Loucy (cell line): Measurements from ENCODE around the gene NAV2.

ENCODE experiments used
- H2AFZ ChIP-seq: fragments of 200-600 bp; sonication (generic); 2 replicates; pipeline ENCODE4 v1.6.0; 2016; ENCODE audit warnings: antibody characterized with exemption, mild to moderate bottlenecking, low read length, moderate library complexity
- H3F3A ChIP-seq: fragments of 200-600 bp; 2 replicates; pipeline ENCODE4 v1.6.0; 2016; ENCODE audit warnings: antibody characterized with exemption, low read depth, mild to moderate bottlenecking
- H3K27me3 ChIP-seq: fragments of 200-600 bp; sonication (generic); 2 replicates; pipeline ENCODE4 v1.6.1; 2014; ENCODE audit warnings: low read length, mild to moderate bottlenecking; ENCODE audit not compliant: insufficient read depth, poor library complexity, severe bottlenecking
- H3K36me3 ChIP-seq: fragments of 200-600 bp; sonication (generic); 2 replicates; pipeline ENCODE4 v1.6.1; 2016; ENCODE audit warnings: low read length; ENCODE audit not compliant: insufficient read depth
- H3K4me1 ChIP-seq: fragments of 200-600 bp; sonication (generic); 2 replicates; pipeline ENCODE4 v1.5.1; 2014; ENCODE audit warnings: low read length, mild to moderate bottlenecking; ENCODE audit not compliant: insufficient read depth, poor library complexity, severe bottlenecking
- H3K4me2 ChIP-seq: fragments of 200-600 bp; sonication (generic); 2 replicates; pipeline ENCODE4 v1.6.0; 2014; ENCODE audit warnings: antibody characterized with exemption, low read length, low read depth, mild to moderate bottlenecking; ENCODE audit not compliant: poor library complexity, severe bottlenecking
- H3K4me3 ChIP-seq: fragments of 200-600 bp; sonication (generic); 2 replicates; pipeline ENCODE4 v1.5.1; 2014; ENCODE audit warnings: low read length, mild to moderate bottlenecking, mixed read lengths; ENCODE audit not compliant: poor library complexity, severe bottlenecking
- H3K79me2 ChIP-seq: fragments of 200-600 bp; sonication (generic); 2 replicates; pipeline ENCODE4 v1.6.1; 2014; ENCODE audit warnings: low read length; ENCODE audit not compliant: insufficient read depth
- H3K9ac ChIP-seq: fragments of 200-600 bp; sonication (generic); 2 replicates; pipeline ENCODE4 v1.6.0; 2014; ENCODE audit warnings: mild to moderate bottlenecking, low read depth, low read length, moderate library complexity; ENCODE audit not compliant: poor library complexity, severe bottlenecking
- H3K9me2 ChIP-seq: fragments of 200-600 bp; sonication (generic); replicated peaks from 2 replicates; pipeline ENCODE4 v1.6.1; 2016; ENCODE audit warnings: low read depth, low read length, mixed read lengths
- H3K9me3 ChIP-seq: fragments of 200-600 bp; sonication (generic); 2 replicates; pipeline ENCODE4 v1.6.1; 2014; ENCODE audit warnings: mild to moderate bottlenecking, antibody characterized with exemption, low read length, low read depth; ENCODE audit not compliant: insufficient read depth
- H4K20me1 ChIP-seq: fragments of 200-600 bp; sonication (generic); 2 replicates; pipeline ENCODE4 v1.6.0; 2014; ENCODE audit warnings: antibody characterized with exemption, low read length, mild to moderate bottlenecking; ENCODE audit not compliant: insufficient read depth, poor library complexity, severe bottlenecking
- CTCF ChIP-seq: fragments of 200-600 bp; sonication (generic); conservative IDR thresholded peaks from 2 replicates; pipeline ENCODE4 v1.5.1; 2014; ENCODE audit warnings: mild to moderate bottlenecking, antibody characterized with exemption, low read length
- EZH2phosphoT487 ChIP-seq: fragments of 200-600 bp; IDR thresholded peaks from 2 replicates; pipeline ENCODE4 v1.6.1; 2018; ENCODE audit warnings: antibody characterized with exemption, mild to moderate bottlenecking, moderate library complexity, borderline replicate concordance

Gene NAV2

GRCh38 chr11:19677381-19678080, 35.1 kb upstream of the NAV2 start:
- H2AFZ ChIP-seq: no peak overlapping the region
- peaks cover 39% of the 10 kb centered on the region for H3K4me1 ChIP-seq
- no peak overlapping the region for H3K4me3 ChIP-seq
- H3F3A ChIP-seq: peaks cover 3% of the 10 kb centered on the region; the same call in 1 of the 2 replicates
- no peaks in the 10 kb centered on the region for H4K20me1 ChIP-seq
- H3K27me3 ChIP-seq: peaks cover 6% of the 10 kb centered on the region
- no peaks in the 10 kb centered on the region for H3K79me2 ChIP-seq
- H3K9ac ChIP-seq: no peak overlapping the region
- no peaks in the 10 kb centered on the region for H3K9me2 ChIP-seq
- no peaks in the 10 kb centered on the region for H3K36me3 ChIP-seq
- peak overlapping the region; percentile 3 for H3K4me2 ChIP-seq
- H3K9me3 ChIP-seq: no peaks in the 10 kb centered on the region
- TF ChIP-seq CTCF (no peak), EZH2phosphoT487 (no peak)

GRCh38 chr11:19679952-19680828, 32.4 kb upstream of the NAV2 start:
- Histone ChIP-seq H4K20me1 (no peaks in the 10 kb centered on the region), H3K9ac (no peak overlapping the region), H3K4me1 (peaks cover 19% of the 10 kb centered on the region), H2AFZ (no peak overlapping the region), H3K27me3 (no peaks in the 10 kb centered on the region), H3K4me2 (no peak overlapping the region), H3K9me3 (no peaks in the 10 kb centered on the region), H3K36me3 (no peaks in the 10 kb centered on the region), H3K4me3 (no peak overlapping the region), H3F3A (peaks cover 1% of the 10 kb centered on the region; the same call in 1 of the 2 replicates), H3K9me2 (no peaks in the 10 kb centered on the region), H3K79me2 (no peaks in the 10 kb centered on the region)
- TF ChIP-seq EZH2phosphoT487: no peak
- TF ChIP-seq CTCF: no peak

GRCh38 chr11:19680829-19681368, 31.7 kb upstream of the NAV2 start:
- Histone ChIP-seq H3K27me3 (no peaks in the 10 kb centered on the region), H4K20me1 (no peaks in the 10 kb centered on the region), H3K4me2 (no peak overlapping the region), H3K9me3 (no peaks in the 10 kb centered on the region), H3K4me3 (no peak overlapping the region), H3K9me2 (no peaks in the 10 kb centered on the region), H2AFZ (no peak overlapping the region), H3F3A (no peaks in the 10 kb centered on the region), H3K4me1 (peaks cover 16% of the 10 kb centered on the region), H3K36me3 (no peaks in the 10 kb centered on the region), H3K9ac (no peak overlapping the region), H3K79me2 (no peaks in the 10 kb centered on the region)
- TF ChIP-seq CTCF (no peak), EZH2phosphoT487 (no peak)
